ENCODE data around the gene PCSK1N.
"Not testable (repeated sequence)": the region's sequence is repeated elsewhere in the genome, so short reads cannot be mapped to it uniquely, and the experiment has no call there.

Gene PCSK1N

GRCh38 chrX:48829016-48829735, 6.2 kb downstream of the PCSK1N start:
- TF ChIP-seq CTCF (IDR thresholded peaks at IDR 0.05; ENCODE audit: insufficient read depth, low read depth, low read length, missing control alignments) = no peak
- no peak for DNase-seq (ENCODE audit: low read depth)
- no peak overlapping the region for H3K4me3 ChIP-seq (ENCODE audit: low read length)

GRCh38 chrX:48827654-48827968, 7.8 kb downstream of the PCSK1N start:
- H3K4me3 ChIP-seq (ENCODE audit: low read length) = no peak overlapping the region
- DNase-seq (ENCODE audit: low read depth) = no peak
- TF ChIP-seq CTCF (IDR thresholded peaks at IDR 0.05; ENCODE audit: insufficient read depth, low read depth, low read length, missing control alignments) = no peak

GRCh38 chrX:48826876-48827653, 8.3 kb downstream of the PCSK1N start:
- TF ChIP-seq CTCF (IDR thresholded peaks at IDR 0.05; ENCODE audit: insufficient read depth, low read depth, low read length, missing control alignments) = no peak
- H3K4me3 ChIP-seq (ENCODE audit: low read length) = no peak overlapping the region
- no peak for DNase-seq (ENCODE audit: low read depth)

- no peak for DNase-seq (ENCODE audit: low read depth)
- H3K4me3 ChIP-seq (ENCODE audit: low read length) = no peak within 1 kb of the TSS
- TF ChIP-seq CTCF (IDR thresholded peaks at IDR 0.05; ENCODE audit: insufficient read depth, low read depth, low read length, missing control alignments) = no peak
Observed at GRCh38 chrX:48826135-48826875, 9.1 kb downstream of the PCSK1N start, which contains the start of gene ERAS. Gene ERAS, plus strand, starts transcription at chrX:48826513. Its CDS starts 2,611 bp downstream, at chrX:48829124.

GRCh38 chrX:48824066-48824465, 11.3 kb downstream of the PCSK1N start:
- DNase-seq (ENCODE audit: low read depth) = no peak
- H3K4me3 ChIP-seq (ENCODE audit: low read length) = no peak overlapping the region
- TF ChIP-seq CTCF (IDR thresholded peaks at IDR 0.05; ENCODE audit: insufficient read depth, low read depth, low read length, missing control alignments) = no peak

- TF ChIP-seq CTCF (IDR thresholded peaks at IDR 0.05; ENCODE audit: insufficient read depth, low read depth, low read length, missing control alignments) = no peak
- no peak overlapping the region for H3K4me3 ChIP-seq (ENCODE audit: low read length)
- no peak for DNase-seq (ENCODE audit: low read depth)
Observed at GRCh38 chrX:48823053-48823452, 12.4 kb downstream of the PCSK1N start.

GRCh38 chrX:48819394-48819793, 16.0 kb downstream of the PCSK1N start:
- not testable (repeated sequence) for H3K4me3 ChIP-seq (ENCODE audit: low read length); DNase-seq (ENCODE audit: low read depth)

All from epithelial cell of esophagus (primary cell).